ENCODE results near the gene HTRA3.

The HTRA3 gene

DNA sequence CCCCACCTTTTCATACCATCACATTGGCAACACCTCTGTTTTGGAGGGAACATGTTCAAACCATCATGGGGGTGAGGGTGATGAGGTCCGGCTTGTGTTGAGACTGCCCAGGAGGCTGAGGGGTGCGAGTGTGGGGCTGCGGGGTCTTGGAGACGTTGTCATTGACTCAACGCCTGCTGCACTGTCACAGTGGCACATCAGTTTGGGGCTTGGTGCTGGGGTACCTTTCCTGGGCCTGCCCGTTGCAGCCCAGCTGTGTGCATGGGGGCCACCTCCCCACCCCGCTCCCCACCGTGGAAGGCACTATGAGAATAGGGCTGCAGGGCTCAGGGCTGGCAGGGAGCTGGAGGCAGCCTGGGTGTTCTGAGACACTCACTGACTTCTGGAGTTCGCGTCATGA lies 2.3 kb downstream of the HTRA3 start:
- Histone ChIP-seq H3K27me3 (ENCODE audit: insufficient read depth, poor library complexity, severe bottlenecking) (peaks cover 9% of the 10 kb centered on the region), H3K27ac (replicated peaks) (no peak overlapping the region), H3K4me3 (replicated peaks; ENCODE audit: insufficient read depth, low read length) (no peak overlapping the region)
- DNase-seq (ENCODE audit: low read depth in 1 of 2, low spot score in 1 of 2): no peak
- TF ChIP-seq POLR2AphosphoS5 (IDR thresholded peaks at IDR 0.05; ENCODE audit: low read depth) (no peak), SPI1 (IDR thresholded peaks at IDR 0.05; ENCODE audit: borderline replicate concordance, low read depth) (no peak), CTCF (IDR thresholded peaks at IDR 0.05; ENCODE audit: insufficient read depth, low read length) (no peak), GABPA (IDR thresholded peaks at IDR 0.05; ENCODE audit: low read depth) (no peak)
- TF ChIP-seq, protein P1, sequence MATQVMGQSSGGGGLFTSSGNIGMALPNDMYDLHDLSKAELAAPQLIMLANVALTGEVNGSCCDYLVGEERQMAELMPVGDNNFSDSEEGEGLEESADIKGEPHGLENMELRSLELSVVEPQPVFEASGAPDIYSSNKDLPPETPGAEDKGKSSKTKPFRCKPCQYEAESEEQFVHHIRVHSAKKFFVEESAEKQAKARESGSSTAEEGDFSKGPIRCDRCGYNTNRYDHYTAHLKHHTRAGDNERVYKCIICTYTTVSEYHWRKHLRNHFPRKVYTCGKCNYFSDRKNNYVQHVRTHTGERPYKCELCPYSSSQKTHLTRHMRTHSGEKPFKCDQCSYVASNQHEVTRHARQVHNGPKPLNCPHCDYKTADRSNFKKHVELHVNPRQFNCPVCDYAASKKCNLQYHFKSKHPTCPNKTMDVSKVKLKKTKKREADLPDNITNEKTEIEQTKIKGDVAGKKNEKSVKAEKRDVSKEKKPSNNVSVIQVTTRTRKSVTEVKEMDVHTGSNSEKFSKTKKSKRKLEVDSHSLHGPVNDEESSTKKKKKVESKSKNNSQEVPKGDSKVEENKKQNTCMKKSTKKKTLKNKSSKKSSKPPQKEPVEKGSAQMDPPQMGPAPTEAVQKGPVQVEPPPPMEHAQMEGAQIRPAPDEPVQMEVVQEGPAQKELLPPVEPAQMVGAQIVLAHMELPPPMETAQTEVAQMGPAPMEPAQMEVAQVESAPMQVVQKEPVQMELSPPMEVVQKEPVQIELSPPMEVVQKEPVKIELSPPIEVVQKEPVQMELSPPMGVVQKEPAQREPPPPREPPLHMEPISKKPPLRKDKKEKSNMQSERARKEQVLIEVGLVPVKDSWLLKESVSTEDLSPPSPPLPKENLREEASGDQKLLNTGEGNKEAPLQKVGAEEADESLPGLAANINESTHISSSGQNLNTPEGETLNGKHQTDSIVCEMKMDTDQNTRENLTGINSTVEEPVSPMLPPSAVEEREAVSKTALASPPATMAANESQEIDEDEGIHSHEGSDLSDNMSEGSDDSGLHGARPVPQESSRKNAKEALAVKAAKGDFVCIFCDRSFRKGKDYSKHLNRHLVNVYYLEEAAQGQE (IDR thresholded peaks at IDR 0.05; ENCODE audit: insufficient replicate concordance, low read depth): no peak

DNA sequence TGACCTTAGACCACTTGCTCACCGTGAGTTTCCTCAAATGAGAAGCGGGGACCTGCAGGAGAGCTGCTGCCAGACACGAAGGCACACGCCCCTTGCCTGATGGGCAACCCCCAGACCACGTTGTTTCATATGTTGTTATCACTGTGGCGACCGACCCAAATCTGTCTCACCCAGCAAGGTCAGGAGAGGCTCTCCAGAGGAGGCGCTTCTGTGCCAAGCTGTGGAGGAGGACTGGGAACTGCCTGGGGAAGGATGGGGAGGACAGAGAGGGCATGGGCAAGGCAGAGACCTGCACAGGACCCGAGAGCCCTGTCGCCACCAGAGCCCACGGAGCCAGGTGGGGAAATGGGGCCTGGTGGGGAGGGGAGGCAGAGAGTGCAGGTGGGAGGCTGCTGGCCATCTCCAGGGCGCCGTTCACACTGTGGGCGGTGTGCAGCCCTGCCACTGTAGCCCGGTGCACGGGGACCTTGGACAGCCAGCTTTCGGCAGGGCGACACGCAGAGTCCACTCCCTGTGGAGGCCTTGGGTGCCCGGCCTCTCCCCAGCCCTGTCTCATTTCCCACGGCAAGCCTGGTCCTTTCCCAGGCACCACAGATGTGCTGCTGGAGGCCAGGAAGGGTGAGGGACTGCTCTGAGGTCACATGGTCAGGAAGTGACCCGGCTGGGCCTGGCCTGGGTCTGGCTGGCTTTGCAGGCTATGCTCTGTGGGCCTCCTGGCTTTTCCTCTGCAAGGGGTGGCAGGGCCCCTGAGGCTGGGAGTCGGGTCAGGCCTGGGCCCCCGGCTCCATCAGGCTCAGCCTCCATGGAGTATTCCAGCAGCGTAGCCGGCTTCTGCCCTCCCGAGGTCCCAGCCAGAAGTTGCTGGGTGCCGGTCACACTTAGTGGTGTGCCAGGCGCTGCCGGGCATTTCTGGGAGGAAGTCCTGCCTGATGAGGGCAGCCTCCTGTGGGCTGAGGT lies 3.2 kb downstream of the HTRA3 start:
- peaks cover 9% of the 10 kb centered on the region for H3K27me3 ChIP-seq (ENCODE audit: insufficient read depth, poor library complexity, severe bottlenecking)
- H3K4me3 ChIP-seq (replicated peaks; ENCODE audit: insufficient read depth, low read length): no peak overlapping the region
- DNase-seq (ENCODE audit: low read depth in 1 of 2, low spot score in 1 of 2): peak in 1 of 2 experiments; percentile 42
- TF ChIP-seq POLR2AphosphoS5 (IDR thresholded peaks at IDR 0.05; ENCODE audit: low read depth) (no peak), CTCF (IDR thresholded peaks at IDR 0.05; ENCODE audit: insufficient read depth, low read length) (no peak), GABPA (IDR thresholded peaks at IDR 0.05; ENCODE audit: low read depth) (no peak), SPI1 (IDR thresholded peaks at IDR 0.05; ENCODE audit: borderline replicate concordance, low read depth) (peak; percentile 58; the same call in 1 of the 2 replicates)
- TF ChIP-seq, protein P1 (IDR thresholded peaks at IDR 0.05; ENCODE audit: insufficient replicate concordance, low read depth): no peak
- H3K27ac ChIP-seq (replicated peaks): peak overlapping the region; percentile 45; the same call in 1 of the 2 replicates

DNA sequence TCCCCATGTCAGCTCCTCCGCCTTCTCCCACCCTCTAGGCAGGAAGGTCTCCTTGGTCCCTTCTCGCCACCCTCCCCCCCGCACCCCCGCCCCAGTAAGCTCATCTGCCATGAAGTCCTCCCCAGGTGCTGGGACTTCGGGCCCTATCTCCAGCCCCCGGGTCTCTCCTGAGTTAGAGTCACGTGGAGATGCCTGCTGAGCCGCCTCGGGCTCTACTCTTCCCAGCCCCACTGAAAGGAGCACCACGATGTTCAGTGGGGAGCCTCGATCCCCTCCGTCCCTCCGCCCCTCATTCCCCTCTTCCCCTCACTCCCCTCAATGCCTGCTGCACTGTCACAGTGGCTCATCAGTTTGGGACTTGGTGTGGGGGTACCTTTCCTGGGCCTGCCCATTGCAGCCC lies 3.9 kb downstream of the HTRA3 start:
- no peak for DNase-seq (ENCODE audit: low read depth in 1 of 2, low spot score in 1 of 2)
- Histone ChIP-seq H3K27ac (replicated peaks) (no peak overlapping the region), H3K4me3 (replicated peaks; ENCODE audit: insufficient read depth, low read length) (no peak overlapping the region), H3K27me3 (ENCODE audit: insufficient read depth, poor library complexity, severe bottlenecking) (peaks cover 9% of the 10 kb centered on the region)
- TF ChIP-seq GABPA (IDR thresholded peaks at IDR 0.05; ENCODE audit: low read depth): no peak
- TF ChIP-seq, protein P1 (IDR thresholded peaks at IDR 0.05; ENCODE audit: insufficient replicate concordance, low read depth): no peak
- TF ChIP-seq CTCF (IDR thresholded peaks at IDR 0.05; ENCODE audit: insufficient read depth, low read length): no peak
- no peak for TF ChIP-seq SPI1 (IDR thresholded peaks at IDR 0.05; ENCODE audit: borderline replicate concordance, low read depth)
- TF ChIP-seq POLR2AphosphoS5 (IDR thresholded peaks at IDR 0.05; ENCODE audit: low read depth): no peak
